Measurements from ENCODE around the gene RGL3.
"Not testable (repeated sequence)": the region's sequence is repeated elsewhere in the genome, so short reads cannot be mapped to it uniquely, and the experiment has no call there.

Gene RGL3

GRCh38 chr19:11450570-11451326, 31.6 kb upstream of the RGL3 start:
- no peak for DNase-seq (ENCODE audit: low spot score)

DNA sequence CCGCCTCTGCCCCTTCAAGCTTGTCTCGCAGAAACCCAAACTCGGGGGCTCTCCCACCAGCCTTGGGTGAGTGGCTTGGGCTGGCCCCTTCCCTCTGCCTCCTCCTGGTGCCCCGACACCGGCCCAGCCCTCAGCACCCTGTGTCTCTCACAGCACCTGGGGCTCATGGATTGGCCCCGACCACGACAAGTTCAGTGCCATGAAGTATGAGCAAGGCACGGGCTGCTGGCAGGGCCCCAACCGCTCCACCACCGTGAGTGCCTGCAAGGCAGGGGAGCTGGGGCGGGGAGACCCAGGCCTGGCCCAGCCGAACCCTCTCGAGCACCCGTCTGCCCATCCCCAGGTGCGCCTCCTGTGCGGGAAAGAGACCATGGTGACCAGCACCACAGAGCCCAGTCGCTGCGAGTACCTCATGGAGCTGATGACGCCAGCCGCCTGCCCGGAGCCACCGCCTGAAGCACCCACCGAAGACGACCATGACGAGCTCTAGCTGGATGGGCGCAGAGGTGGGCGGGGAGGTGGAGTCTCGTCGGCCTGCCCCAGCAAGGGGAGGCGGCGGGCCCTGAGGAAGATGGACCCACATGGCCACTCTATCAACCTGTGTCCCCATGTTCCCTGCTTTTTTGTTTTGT, 29.9 kb upstream of the RGL3 start:
- DNase-seq (ENCODE audit: low spot score) = no peak

DNA sequence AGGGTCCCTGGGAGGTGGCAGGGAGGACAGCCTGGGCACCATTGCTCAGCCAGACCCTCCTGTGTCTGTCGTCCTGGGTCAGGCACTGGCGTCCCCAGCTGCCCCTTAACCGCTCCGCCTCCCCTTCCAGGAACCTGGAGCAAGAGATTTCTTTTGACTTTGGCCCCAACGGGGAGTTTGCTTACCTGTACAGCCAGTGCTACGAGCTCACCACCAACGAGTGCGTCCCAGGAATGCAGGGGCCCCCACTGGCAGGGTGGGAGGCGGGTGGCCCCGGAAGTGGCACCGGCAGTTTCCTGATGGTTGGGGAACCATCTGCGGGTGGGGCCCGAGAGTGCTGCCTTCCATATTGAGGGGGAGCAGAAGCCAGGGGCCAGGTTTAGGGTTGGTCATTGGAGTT, 29.3 kb upstream of the RGL3 start:
- DNase-seq (ENCODE audit: low spot score) = no peak

DNA sequence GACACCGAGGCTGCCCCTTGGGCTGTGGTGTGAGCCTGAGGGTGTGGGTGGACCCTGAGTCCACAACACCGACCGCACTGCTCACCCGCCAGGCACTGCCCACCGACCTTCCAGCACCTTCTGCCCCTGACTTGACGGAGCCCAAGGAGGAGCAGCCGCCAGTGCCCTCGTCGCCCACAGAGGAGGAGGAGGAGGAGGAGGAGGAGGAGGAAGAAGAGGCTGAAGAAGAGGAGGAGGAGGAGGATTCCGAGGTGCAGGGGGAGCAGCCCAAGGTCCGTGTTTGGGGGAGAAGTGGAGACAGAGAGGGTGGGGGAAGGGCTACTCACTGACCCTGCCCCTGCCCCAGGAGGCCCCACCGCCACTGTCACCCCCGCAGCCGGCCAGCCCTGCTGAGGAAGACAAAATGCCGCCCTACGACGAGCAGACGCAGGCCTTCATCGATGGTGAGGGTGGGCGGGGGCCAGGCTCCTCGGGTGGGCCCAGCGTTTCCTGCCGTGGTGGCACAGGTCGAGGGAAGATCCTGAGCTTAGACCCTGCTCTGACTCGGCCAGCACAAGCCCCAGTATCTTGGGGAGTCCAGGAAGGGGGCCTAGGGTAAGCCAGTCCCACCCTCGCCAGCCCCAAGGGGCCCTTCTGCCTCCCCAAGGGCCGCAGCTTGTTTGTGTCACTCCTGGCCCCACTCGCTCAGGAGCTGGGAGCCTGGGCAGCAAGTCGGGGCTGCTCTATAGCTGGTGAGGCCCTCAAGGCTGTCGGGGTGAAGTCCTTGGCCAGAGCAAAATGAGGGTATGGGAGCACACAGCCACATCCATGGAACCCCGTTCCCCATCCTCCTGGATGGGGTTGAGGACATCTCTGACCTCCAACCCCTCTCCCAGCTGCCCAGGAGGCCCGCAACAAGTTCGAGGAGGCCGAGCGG, 28.5 kb upstream of the RGL3 start:
- no peak for DNase-seq (ENCODE audit: low spot score)

DNA sequence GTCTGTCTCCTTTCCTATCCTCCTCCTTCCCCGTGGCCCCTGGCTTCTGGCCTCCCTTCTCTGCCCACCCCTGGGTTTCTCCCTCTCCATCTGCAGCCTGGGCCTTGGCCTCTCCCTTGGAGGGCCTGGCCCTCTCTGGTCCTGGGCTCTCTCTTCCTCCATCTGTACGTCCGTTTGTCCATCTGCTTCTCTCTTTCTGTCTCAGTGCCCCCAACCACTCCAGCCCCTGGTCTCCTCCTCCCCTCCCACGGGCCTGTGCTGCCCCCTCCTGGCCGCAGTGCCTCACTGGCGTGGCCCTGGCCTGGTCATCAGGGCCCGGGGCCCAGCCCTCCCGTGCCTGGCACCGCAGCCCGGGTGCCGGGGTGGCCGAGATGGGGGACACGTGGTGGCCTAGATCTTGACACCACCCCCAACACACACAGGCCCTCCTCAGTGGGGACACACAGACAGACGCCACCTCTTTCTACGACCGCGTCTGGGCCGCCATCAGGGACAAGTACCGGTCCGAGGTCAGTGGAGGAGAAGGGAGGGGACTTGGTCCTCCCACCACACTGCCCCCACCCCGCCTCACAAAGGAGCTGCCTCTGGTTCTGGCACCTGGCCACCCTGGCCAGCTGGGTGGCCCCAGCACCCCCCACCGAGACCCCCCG, 27.7 kb upstream of the RGL3 start:
- no peak for DNase-seq (ENCODE audit: low spot score)

DNA sequence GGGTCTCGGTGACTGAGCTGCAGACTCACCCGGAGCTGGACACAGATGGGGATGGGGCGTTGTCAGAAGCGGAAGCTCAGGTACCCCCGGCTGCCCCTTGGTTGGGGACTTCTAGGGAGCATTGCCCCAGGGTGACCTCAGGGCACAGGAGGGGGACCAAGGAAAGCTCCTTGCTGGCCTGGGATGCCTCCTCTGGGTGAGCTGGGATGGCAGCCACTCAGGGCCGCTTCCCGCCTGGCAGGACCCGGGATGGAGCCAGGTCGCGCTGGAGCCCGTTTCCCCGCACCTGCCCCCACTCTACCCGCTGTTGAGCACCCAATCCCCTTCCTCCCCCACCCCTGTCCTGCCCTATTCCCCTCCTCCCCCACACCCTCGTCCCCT, 27.1 kb upstream of the RGL3 start:
- no peak for DNase-seq (ENCODE audit: low spot score)

GRCh38 chr19:11445141-11445540, 26.0 kb upstream of the RGL3 start:
- no peak for DNase-seq (ENCODE audit: low spot score)

GRCh38 chr19:11444059-11444458, 24.9 kb upstream of the RGL3 start:
- no peak for DNase-seq (ENCODE audit: low spot score)

- no peak for DNase-seq (ENCODE audit: low spot score)
These were observed 18.8 kb upstream of the RGL3 start for GRCh38 chr19:11437955-11438354.

GRCh38 chr19:11435833-11436313, 16.8 kb upstream of the RGL3 start:
- no peak for DNase-seq (ENCODE audit: low spot score)

- DNase-seq (ENCODE audit: low spot score) = peak; percentile 99
These were observed 16.1 kb upstream of the RGL3 start, which contains the start of the genes ODAD3 and PRKCSH for GRCh38 chr19:11435057-11435832. TSS of gene ODAD3 (minus strand) at chr19:11435121. CDS start at chr19:11435016, 105 bp downstream. TSS of gene PRKCSH (plus strand) at chr19:11435635. CDS start at chr19:11436118, 483 bp downstream.

DNA sequence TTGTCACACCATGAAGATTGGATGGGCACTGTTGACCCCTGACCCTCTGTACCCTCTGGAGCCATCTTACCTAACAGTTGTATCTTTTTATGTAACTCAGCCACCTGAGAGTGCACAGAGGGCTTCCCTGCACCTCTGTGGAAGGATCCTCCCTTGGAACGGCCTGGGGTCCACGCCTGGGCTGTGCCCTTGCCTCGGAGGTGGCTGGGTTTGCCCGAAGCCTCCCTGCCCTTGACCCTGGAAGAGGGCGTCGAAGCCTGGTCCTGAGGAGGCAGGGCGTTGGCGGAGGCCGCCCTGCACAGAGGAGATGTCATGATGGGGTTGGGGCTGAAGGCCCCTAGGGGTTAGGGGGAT, 15.6 kb upstream of the RGL3 start:
- DNase-seq (ENCODE audit: low spot score) = no peak

DNA sequence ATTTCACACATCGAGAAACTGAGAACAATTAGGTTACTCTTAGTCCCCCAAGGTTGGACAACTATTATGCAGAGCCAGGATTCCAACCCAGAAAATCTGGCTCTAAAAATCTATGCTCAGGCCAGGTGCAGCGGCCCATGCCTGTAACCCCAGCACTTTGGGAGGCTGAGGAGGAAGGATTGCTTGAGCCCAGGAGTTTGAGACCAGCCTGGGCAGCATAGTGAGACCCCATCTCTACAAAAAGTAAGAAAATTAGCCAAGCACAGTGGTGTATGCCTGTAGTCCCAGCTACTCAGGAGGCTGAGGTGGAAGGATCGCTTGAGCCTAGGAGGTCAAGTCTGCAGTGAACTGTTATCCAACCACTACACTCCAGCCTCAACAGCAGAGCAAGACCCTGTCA, 14.4 kb upstream of the RGL3 start:
- DNase-seq (ENCODE audit: low spot score) = not testable (repeated sequence)

DNA sequence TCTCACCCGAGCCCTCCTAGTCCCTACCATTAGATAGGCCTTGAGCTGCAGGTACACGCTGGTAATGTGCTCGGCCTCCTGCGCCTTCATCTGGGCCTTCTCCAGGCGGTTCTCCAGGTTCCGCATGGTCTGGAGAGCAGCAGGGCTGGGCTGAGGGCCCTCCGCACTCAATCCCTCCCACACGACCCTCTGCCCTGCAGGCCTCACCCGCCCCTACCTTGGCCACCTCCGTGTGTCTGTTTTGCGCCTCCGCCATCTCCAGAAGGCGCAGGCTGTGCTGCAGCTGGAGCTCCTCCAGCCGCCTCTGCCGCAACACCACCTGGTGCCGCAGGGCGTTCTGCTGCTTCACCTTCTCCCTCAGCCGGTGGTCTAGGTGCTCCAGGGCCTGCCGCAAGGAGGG, 7.5 kb upstream of the RGL3 start:
- no peak for DNase-seq (ENCODE audit: low spot score)

DNA sequence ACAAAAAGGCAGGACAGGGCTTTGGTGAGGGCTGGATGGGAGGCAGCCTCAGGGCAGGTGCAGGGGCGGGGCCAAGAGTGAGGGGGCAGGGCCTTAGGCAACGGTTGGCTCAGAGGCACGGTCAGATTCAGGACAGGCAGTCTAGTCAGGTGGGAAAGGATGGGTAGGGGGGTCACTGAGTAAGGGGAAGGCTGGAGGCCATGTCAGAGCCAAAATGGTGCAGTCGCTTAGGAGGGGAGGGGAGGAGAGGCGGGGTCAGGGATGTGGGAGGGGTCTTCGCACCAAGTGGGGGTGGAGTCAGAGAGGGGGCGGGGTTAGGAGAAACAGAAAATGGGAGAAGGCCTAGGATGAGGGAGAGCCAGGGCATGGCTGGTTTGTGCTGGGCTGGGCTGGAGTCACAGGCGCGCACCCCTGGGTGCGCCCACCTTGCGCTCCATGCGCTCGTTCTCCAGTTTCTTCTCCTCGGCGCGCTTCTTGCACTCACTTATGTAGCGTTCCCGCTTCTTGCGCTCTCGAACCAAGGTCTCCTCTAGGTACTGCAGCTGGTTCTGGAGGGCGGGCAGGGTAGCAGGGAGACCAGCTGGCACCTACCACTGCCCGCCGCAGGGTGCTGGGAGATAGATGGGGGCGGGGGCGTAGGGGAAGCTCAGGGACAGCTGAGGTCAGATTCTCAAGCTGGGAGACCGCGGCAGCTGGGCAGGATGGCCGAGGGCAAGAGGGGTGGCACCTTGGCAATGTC, 6.8 kb upstream of the RGL3 start:
- no peak for DNase-seq (ENCODE audit: low spot score)

DNA sequence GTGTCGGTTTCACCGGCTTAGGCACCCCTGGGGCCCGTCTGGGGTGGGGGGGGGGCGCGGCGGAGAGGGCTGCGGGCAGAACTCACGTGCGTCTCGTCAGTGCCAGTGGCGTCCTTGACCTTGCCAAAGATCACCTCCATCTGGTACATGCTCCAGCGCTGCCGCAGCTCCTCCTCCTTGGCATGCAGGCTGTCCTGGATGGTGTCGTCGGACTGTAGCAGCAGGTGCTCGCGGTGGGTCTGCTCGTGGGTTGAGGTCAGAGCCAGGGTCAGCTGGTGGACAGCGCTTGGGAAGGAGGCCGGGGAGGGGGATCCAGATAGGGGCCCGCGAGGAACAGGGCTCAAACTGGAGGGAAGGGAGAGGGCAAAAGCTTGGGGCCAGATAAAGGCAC, 4.7 kb upstream of the RGL3 start:
- no peak for DNase-seq (ENCODE audit: low spot score)

DNA sequence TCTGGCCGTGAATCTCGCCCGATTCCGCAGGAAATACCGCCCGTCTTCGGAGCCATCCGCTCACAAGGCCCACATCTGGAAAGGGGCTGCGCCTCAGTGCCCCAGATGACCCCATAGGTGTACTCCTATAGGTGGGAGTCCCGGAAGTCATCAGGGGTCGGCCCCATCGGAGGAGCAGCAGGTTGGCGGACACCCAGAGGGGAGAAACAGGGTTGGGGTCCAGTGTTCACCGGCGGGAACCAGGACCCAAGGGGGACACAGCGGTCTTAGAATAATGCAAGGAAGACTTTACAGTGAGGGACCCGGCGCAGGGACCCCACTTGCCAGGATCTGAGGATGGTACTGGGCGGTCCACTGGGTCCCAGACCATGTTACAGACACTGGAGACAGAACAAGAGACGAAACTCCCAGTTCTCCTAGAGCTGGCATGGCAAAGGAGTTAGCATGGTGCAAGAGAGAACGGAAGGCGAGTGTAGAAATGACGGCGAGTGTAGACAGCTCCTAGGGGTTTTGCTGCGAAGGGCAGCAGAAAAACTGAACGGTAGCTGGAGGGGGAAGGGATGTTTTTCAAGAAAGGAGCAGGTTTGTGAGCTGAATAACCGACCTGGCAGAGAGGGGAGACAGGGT, 4.2 kb upstream of the RGL3 start:
- DNase-seq (ENCODE audit: low spot score) = no peak

DNA sequence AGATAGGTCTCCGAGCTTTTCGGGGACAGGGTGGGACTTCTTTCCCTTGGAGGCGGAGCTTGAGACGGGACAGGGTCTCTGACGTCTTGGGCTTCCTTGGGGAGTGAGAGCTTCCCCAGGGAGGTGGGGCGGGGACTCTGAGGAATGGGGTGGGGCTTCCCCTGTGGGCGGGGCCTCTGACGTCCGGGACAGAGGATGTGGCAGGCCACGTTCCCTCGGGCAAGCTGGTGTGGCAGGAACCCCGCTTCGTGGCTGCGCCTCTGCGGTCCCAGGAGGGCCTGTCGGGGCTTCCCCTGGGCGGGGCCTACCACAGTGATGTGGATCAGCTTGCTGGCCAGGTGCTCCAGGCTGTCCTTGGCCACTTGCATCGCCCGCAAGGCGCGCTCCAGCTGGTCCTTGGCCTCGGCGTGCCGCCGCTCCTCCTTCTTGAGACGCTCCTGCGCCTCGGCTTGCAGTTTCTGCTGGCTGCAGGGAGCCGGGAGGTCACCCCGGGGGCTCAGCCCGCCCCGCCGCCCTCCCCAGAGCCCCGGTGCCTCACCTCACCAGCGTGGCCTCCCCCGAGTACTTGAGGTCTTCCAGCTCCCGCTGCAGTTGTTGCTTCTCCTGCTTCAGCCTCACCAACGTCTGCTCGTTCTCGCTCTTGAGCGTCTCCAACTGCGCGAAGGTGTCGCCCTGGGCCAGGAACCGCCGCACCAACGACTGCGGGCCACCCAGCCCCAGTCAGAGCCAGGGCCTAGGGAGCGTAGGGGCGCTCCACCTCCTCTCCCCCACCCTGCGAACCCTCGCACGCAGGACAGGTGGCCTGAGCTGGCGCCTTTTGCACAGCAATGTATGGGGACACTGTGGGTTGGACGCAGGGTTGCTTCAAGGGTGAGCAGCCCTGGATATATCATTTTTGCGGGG, 3.3 kb upstream of the RGL3 start:
- no peak for DNase-seq (ENCODE audit: low spot score)

Measured in left forelimb (tissue), 1 donor.